Measurements from ENCODE around the gene APIP. TPM values are rescaled to one million over a fixed set of nuclear protein-coding genes. Genes with fewer than 3 reads are reported as not detected.

Gene APIP
- total RNA-seq, 1 donor from 2014 or later = 13.3 TPM

GRCh38 chr11:34907934-34908593, 8.1 kb downstream of the APIP start:
- Mint-ChIP-seq H3K9me3 (ENCODE audit: low read depth) (no peaks in the 10 kb centered on the region), H3K4me1 (ENCODE audit: low read depth) (no peaks in the 10 kb centered on the region), H3K27me3 (ENCODE audit: low read depth) (no peaks in the 10 kb centered on the region), H3K36me3 (ENCODE audit: low read depth) (no peaks in the 10 kb centered on the region), H3K27ac (ENCODE audit: unreplicated experiment) (no peak overlapping the region), H3K4me3 (ENCODE audit: unreplicated experiment) (no peak overlapping the region)
- no peak for DNase-seq (ENCODE audit: low spot score)
- no peak for TF ChIP-seq CTCF (IDR thresholded peaks at IDR 0.05)

- Mint-ChIP-seq H3K4me1 (ENCODE audit: low read depth) (no peaks in the 10 kb centered on the region), H3K4me3 (ENCODE audit: unreplicated experiment) (no peak overlapping the region), H3K9me3 (ENCODE audit: low read depth) (no peaks in the 10 kb centered on the region), H3K27me3 (ENCODE audit: low read depth) (no peaks in the 10 kb centered on the region), H3K36me3 (ENCODE audit: low read depth) (no peaks in the 10 kb centered on the region), H3K27ac (ENCODE audit: unreplicated experiment) (no peak overlapping the region)
- TF ChIP-seq CTCF (IDR thresholded peaks at IDR 0.05) = no peak
- no peak for DNase-seq (ENCODE audit: low spot score)
Observed at GRCh38 chr11:34905666-34906065, 10.5 kb downstream of the APIP start.

- peaks cover 9% of the 10 kb centered on the region for H3K9me3 Mint-ChIP-seq (ENCODE audit: low read depth)
- no peak overlapping the region for H3K4me3 Mint-ChIP-seq (ENCODE audit: unreplicated experiment)
- H3K4me1 Mint-ChIP-seq (ENCODE audit: low read depth) = no peaks in the 10 kb centered on the region
- H3K27ac Mint-ChIP-seq (ENCODE audit: unreplicated experiment) = no peak overlapping the region
- H3K27me3 Mint-ChIP-seq (ENCODE audit: low read depth) = no peaks in the 10 kb centered on the region
- TF ChIP-seq CTCF (IDR thresholded peaks at IDR 0.05) = no peak
- peaks cover 3% of the 10 kb centered on the region for H3K36me3 Mint-ChIP-seq (ENCODE audit: low read depth)
- no peak for DNase-seq (ENCODE audit: low spot score)
Observed at GRCh38 chr11:34904421-34904955, 11.7 kb downstream of the APIP start.

- peaks cover 3% of the 10 kb centered on the region for H3K4me1 Mint-ChIP-seq (ENCODE audit: low read depth)
- peaks cover 3% of the 10 kb centered on the region for H3K36me3 Mint-ChIP-seq (ENCODE audit: low read depth)
- peaks cover 11% of the 10 kb centered on the region for H3K9me3 Mint-ChIP-seq (ENCODE audit: low read depth)
- no peak for DNase-seq (ENCODE audit: low spot score)
- TF ChIP-seq CTCF (IDR thresholded peaks at IDR 0.05) = no peak
- no peaks in the 10 kb centered on the region for H3K27me3 Mint-ChIP-seq (ENCODE audit: low read depth)
- no peak overlapping the region for H3K27ac Mint-ChIP-seq (ENCODE audit: unreplicated experiment)
- H3K4me3 Mint-ChIP-seq (ENCODE audit: unreplicated experiment) = no peak overlapping the region
Observed at GRCh38 chr11:34899633-34900016, 16.6 kb downstream of the APIP start.

- Mint-ChIP-seq H3K27me3 (ENCODE audit: low read depth) (no peaks in the 10 kb centered on the region), H3K9me3 (ENCODE audit: low read depth) (peaks cover 11% of the 10 kb centered on the region), H3K36me3 (ENCODE audit: low read depth) (peaks cover 3% of the 10 kb centered on the region), H3K27ac (ENCODE audit: unreplicated experiment) (no peak overlapping the region), H3K4me3 (ENCODE audit: unreplicated experiment) (no peak overlapping the region), H3K4me1 (ENCODE audit: low read depth) (peaks cover 3% of the 10 kb centered on the region)
- DNase-seq (ENCODE audit: low spot score) = no peak
- no peak for TF ChIP-seq CTCF (IDR thresholded peaks at IDR 0.05)
Observed at GRCh38 chr11:34898474-34898873, 17.7 kb downstream of the APIP start.

All from chondrocyte (in vitro differentiated cells).